GM23248 (cell line): Measurements from ENCODE around the gene RBM27. TPM values are rescaled to one million over a fixed set of nuclear protein-coding genes. Genes with fewer than 3 reads are reported as not detected.
"Not testable (repeated sequence)": the region's sequence is repeated elsewhere in the genome, so short reads cannot be mapped to it uniquely, and the experiment has no call there.

ENCODE experiments used
- DNase-seq: peaks from one replicate; pipeline ENCODE4 v3.0.0-alpha.2; 2015
- H2AFZ ChIP-seq: fragments of 200-600 bp; sonication (generic); 2 replicates; pipeline ENCODE4 v1.6.1; 2016; ENCODE audit warnings: antibody characterized with exemption
- H3F3A ChIP-seq: fragments of 200-600 bp; sonication (generic); 2 replicates; pipeline ENCODE4 v1.6.1; 2016; ENCODE audit warnings: mild to moderate bottlenecking, antibody characterized with exemption, mixed run types; ENCODE audit not compliant: insufficient read depth
- H3K27ac ChIP-seq: fragments of 200-600 bp; sonication (generic); 2 replicates; pipeline ENCODE4 v1.5.1; 2016; ENCODE audit warnings: mild to moderate bottlenecking
- H3K27me3 ChIP-seq: fragments of 200-600 bp; sonication (generic); replicated peaks from 2 replicates; pipeline ENCODE4 v1.6.1; 2016; ENCODE audit warnings: mild to moderate bottlenecking; ENCODE audit not compliant: insufficient read depth
- H3K36me3 ChIP-seq: fragments of 200-600 bp; sonication (generic); 2 replicates; pipeline ENCODE4 v1.6.1; 2016; ENCODE audit warnings: low read depth, mild to moderate bottlenecking
- H3K4me1 ChIP-seq: fragments of 200-600 bp; sonication (generic); 2 replicates; pipeline ENCODE4 v1.6.1; 2016; ENCODE audit warnings: mild to moderate bottlenecking; ENCODE audit not compliant: insufficient read depth
- H3K4me2 ChIP-seq: fragments of 200-600 bp; sonication (generic); one replicate; pipeline ENCODE4 v1.6.1; 2016; ENCODE audit warnings: mild to moderate bottlenecking; ENCODE audit not compliant: unreplicated experiment
- H3K4me3 ChIP-seq: fragments of 200-600 bp; sonication (generic); 2 replicates; pipeline ENCODE4 v1.5.1; 2016; ENCODE audit warnings: mild to moderate bottlenecking
- H3K79me2 ChIP-seq: fragments of 200-600 bp; sonication (generic); 2 replicates; pipeline ENCODE4 v1.6.1; 2016; ENCODE audit warnings: mild to moderate bottlenecking; ENCODE audit not compliant: insufficient read depth
- H3K9ac ChIP-seq: fragments of 200-600 bp; sonication (generic); 2 replicates; pipeline ENCODE4 v1.6.1; 2016; ENCODE audit warnings: mild to moderate bottlenecking
- H3K9me2 ChIP-seq: fragments of 200-600 bp; sonication (generic); 2 replicates; pipeline ENCODE4 v1.6.1; 2016; ENCODE audit warnings: mixed run types, mild to moderate bottlenecking, moderate library complexity; ENCODE audit not compliant: insufficient read depth
- H3K9me3 ChIP-seq: fragments of 200-600 bp; sonication (generic); one replicate; pipeline ENCODE4 v1.6.1; 2017; ENCODE audit warnings: low read depth
- H4K20me1 ChIP-seq: fragments of 200-600 bp; sonication (generic); 2 replicates; pipeline ENCODE4 v1.6.0; 2016; ENCODE audit not compliant: insufficient read depth
- EZH2 ChIP-seq: fragments of 200-600 bp; sonication (generic); IDR thresholded peaks from 2 replicates; pipeline ENCODE4 v1.6.1; 2018; ENCODE audit warnings: antibody characterized with exemption, mild to moderate bottlenecking; ENCODE audit not compliant: insufficient read depth, poor library complexity, severe bottlenecking
- EZH2phosphoT487 ChIP-seq: fragments of 200-600 bp; sonication (generic); IDR thresholded peaks from 2 replicates; pipeline ENCODE4 v1.6.1; 2018; ENCODE audit warnings: antibody characterized with exemption, moderate library complexity, mild to moderate bottlenecking, low read depth; ENCODE audit not compliant: insufficient read depth
- WGBS, 2 experiments: methylation state at CpG; one replicate each; pipeline ENCODE4 v1.1.6; 2015 to 2017; ENCODE audit warnings: low lambda C conversion rate in 2 of 2, low coverage in 1 of 2; ENCODE audit errors: missing lambda C conversion rate in 2 of 2; 5-methylcytosine and 5-hydroxymethylcytosine counted together
- in situ Hi-C: fragments of 300-500 bp; cut with MboI; formaldehyde crosslinking; loops from 2 replicates; pipeline ENCODE4 v1.15.0; 2020
- polyA plus RNA-seq: library from polyadenylated mRNA; unstranded; fragments of >200 nt; fragmentation: Nextera tagmentation; extraction: Ambion mirVana; gene quantifications from 2 replicates; pipeline ENCODE4 v1.2.1, GENCODE V29; 2016
- total RNA-seq: library from RNA; depleted of rRNA; stranded (reverse); fragments of >200 nt; shearing (Covaris generic); gene quantifications from 2 replicates; pipeline ENCODE4 v1.2.3, GENCODE V29; 2014

Gene RBM27
- total and polyA plus RNA-seq, 2 experiments from 2014 or later, result 3.1 to 13.9 TPM

- no peaks in the 10 kb centered on the region for H3F3A ChIP-seq
- 0 out of 2 replicates have a peak, but pooled peaks cover 15% of the 10 kb centered on the region for H4K20me1 ChIP-seq
- no peak overlapping the region for H3K9ac ChIP-seq
- H3K9me2 ChIP-seq, result no peaks in the 10 kb centered on the region
- no peaks in the 10 kb centered on the region for H3K36me3 ChIP-seq
- TF ChIP-seq EZH2 (no peak), EZH2phosphoT487 (no peak)
- H3K9me3 ChIP-seq, result no peaks in the 10 kb centered on the region
- in situ Hi-C loops, result no loop called here
- H3K27ac ChIP-seq, result no peak overlapping the region
- H3K4me2 ChIP-seq, result no peak overlapping the region
- H3K79me2 ChIP-seq, result peaks cover 100% of the 10 kb centered on the region
- H3K27me3 ChIP-seq, result no peaks in the 10 kb centered on the region
- WGBS, 2 experiments, result 74 to 92% methylated on average over 2 of the region's 2 CpGs
- H2AFZ ChIP-seq, result no peak overlapping the region
- no peak overlapping the region for H3K4me3 ChIP-seq
- no peak for DNase-seq
- peaks cover 12% of the 10 kb centered on the region; the same call in 1 of the 2 replicates for H3K4me1 ChIP-seq
Measured at GRCh38 chr5:146209714-146210113, 6.3 kb downstream of the RBM27 start.

- H3K27ac ChIP-seq, H3K9ac ChIP-seq, in situ Hi-C loops, H3K36me3 ChIP-seq, H3F3A ChIP-seq, H3K4me3 ChIP-seq, DNase-seq, H3K4me1 ChIP-seq, H3K9me3 ChIP-seq, H3K9me2 ChIP-seq, H3K4me2 ChIP-seq, H2AFZ ChIP-seq, H3K27me3 ChIP-seq: not testable (repeated sequence)
- Histone ChIP-seq H4K20me1 (peaks cover 16% of the 10 kb centered on the region; the same call in 1 of the 2 replicates), H3K79me2 (peaks cover 100% of the 10 kb centered on the region)
- 95% methylated on average over 12 to 13 of the region's 13 CpGs for WGBS, 2 experiments
Measured at GRCh38 chr5:146210810-146211209, 7.4 kb downstream of the RBM27 start.

DNA sequence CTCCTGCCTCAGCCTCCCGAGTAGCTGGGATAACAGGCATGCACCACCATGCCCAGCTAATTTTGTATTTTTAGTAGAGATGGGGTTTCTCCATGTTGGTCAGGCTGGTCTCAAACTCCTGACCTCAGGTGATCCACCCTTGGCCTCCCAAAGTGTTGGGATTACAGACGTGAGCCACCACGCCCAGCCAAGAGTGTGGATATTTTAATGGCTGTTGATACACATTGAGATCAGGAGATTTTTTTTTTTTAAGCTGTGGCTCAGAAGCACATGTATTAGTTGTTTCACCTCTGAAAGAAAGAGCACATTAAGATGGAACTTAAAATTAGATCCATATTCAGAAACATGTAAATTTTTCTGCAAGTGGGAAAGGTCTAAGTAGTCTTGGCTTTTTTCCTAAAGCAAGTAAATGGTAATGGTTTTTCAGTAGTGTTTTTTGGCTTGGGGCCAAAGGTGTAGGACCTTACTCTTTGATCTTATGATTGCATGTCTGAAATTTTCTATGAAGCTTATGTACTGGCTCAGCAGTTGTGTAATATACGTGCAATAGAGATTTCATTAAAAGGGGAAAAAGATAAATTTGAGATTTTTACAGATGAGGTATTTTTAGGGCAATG, 9.9 kb downstream of the RBM27 start:
- TF ChIP-seq EZH2 (no peak), EZH2phosphoT487 (no peak)
- Histone ChIP-seq H3K27ac (no peak overlapping the region), H3K4me1 (no peaks in the 10 kb centered on the region), H3K9me2 (no peaks in the 10 kb centered on the region), H3K9me3 (no peaks in the 10 kb centered on the region), H4K20me1 (peaks cover 23% of the 10 kb centered on the region; the same call in 1 of the 2 replicates), H3K9ac (no peak overlapping the region), H2AFZ (no peak overlapping the region), H3F3A (no peaks in the 10 kb centered on the region), H3K27me3 (no peaks in the 10 kb centered on the region), H3K4me2 (no peak overlapping the region), H3K4me3 (no peak overlapping the region), H3K36me3 (no peaks in the 10 kb centered on the region), H3K79me2 (peaks cover 100% of the 10 kb centered on the region)
- no peak for DNase-seq
- in situ Hi-C loops, result no loop called here
- WGBS, 2 experiments, result 95 to 96% methylated on average over 4 of the region's 4 CpGs

- H3K4me3 ChIP-seq, H3K9me3 ChIP-seq, H3K4me2 ChIP-seq, H3K27me3 ChIP-seq, H3F3A ChIP-seq, DNase-seq, H2AFZ ChIP-seq, in situ Hi-C loops, H3K4me1 ChIP-seq, H3K9me2 ChIP-seq, H3K27ac ChIP-seq, H3K36me3 ChIP-seq, H3K9ac ChIP-seq: not testable (repeated sequence)
- peaks cover 15% of the 10 kb centered on the region; the same call in 1 of the 2 replicates for H4K20me1 ChIP-seq
- H3K79me2 ChIP-seq, result peaks cover 100% of the 10 kb centered on the region
- WGBS, 2 experiments, result 90% methylated on average over 5 of the region's 5 CpGs
Measured at GRCh38 chr5:146214881-146215280, 11.5 kb downstream of the RBM27 start.

- 0 out of 2 replicates have a peak, but pooled peaks cover 4% of the 10 kb centered on the region for H3K36me3 ChIP-seq
- no peaks in the 10 kb centered on the region for H3F3A ChIP-seq
- no peaks in the 10 kb centered on the region for H3K4me1 ChIP-seq
- no peaks in the 10 kb centered on the region for H3K9me3 ChIP-seq
- DNase-seq, result no peak
- peaks cover 96% of the 10 kb centered on the region for H3K79me2 ChIP-seq
- H3K4me3 ChIP-seq, result no peak overlapping the region
- no peak overlapping the region for H2AFZ ChIP-seq
- H4K20me1 ChIP-seq, result peaks cover 15% of the 10 kb centered on the region; the same call in 1 of the 2 replicates
- no peak overlapping the region for H3K4me2 ChIP-seq
- H3K9ac ChIP-seq, result no peak overlapping the region
- TF ChIP-seq EZH2 (no peak), EZH2phosphoT487 (no peak)
- in situ Hi-C loops, result no loop called here
- H3K9me2 ChIP-seq, result no peaks in the 10 kb centered on the region
- WGBS, 2 experiments, result 96 to 98% methylated on average over 2 of the region's 2 CpGs
- no peaks in the 10 kb centered on the region for H3K27me3 ChIP-seq
- no peak overlapping the region for H3K27ac ChIP-seq
Measured at GRCh38 chr5:146218168-146218567, 14.8 kb downstream of the RBM27 start.
